ENCODE measurements around the gene SIX5. TPM values are rescaled to one million over a fixed set of nuclear protein-coding genes. Genes with fewer than 3 reads are reported as not detected.

SIX5 gene
- polyA plus RNA-seq, 2 of the 4 experiments (the other 2 are of a cell fraction), result 8.9 to 24.7 TPM

GRCh38 chr19:45730368-45731288 is 38.4 kb downstream of the SIX5 start, which contains the start of gene FBXO46:
Gene FBXO46, minus strand, starts transcription at chr19:45730896. Its CDS starts 17,401 bp downstream, at chr19:45713495.
- H3K27ac ChIP-seq, result peak within 1 kb of the TSS; percentile 92 to 95
- peak; percentile 96 for FAIRE-seq
- CTCF ChIA-PET, result interaction anchor here (0.6 to 3.4 kb wide), 17 partner anchors 9 to 291 kb away, joined by 3 to 24 read pairs (median 4); partner anchors contain the start of genes QPCTL and SIX5
- H3K4me2 ChIP-seq, result peak within 1 kb of the TSS; percentile 87
- 2% methylated on average over 29 of the region's 48 CpGs for WGBS (ENCODE audit: missing lambda C conversion rate)
- H3K4me1 ChIP-seq, result peaks cover 24% of the 10 kb centered on the region
- H3K9me3 ChIP-seq, result no peaks in the 10 kb centered on the region
- peak; percentile 98 to 99 for DNase-seq (ENCODE audit: low read depth in 1 of 2, low spot score in 1 of 2)
- POLR2A ChIA-PET, result interaction anchor here (0.5 to 2.5 kb wide), 7 partner anchors 10 to 70 kb away, joined by 3 to 34 read pairs (median 6); partner anchors contain the start of genes DMPK, QPCTL, SIX5 and SNRPD2
- peak; percentile 98 to 99 for ATAC-seq
- peak within 1 kb of the TSS; percentile 89 for H3K4me3 ChIP-seq
- no peak for TF ChIP-seq ZFP36 (IDR thresholded peaks at IDR 0.05; ENCODE audit: borderline replicate concordance, partially characterized antibody)
- peak; percentile 79; the same call in 1 of the 3 replicates for TF ChIP-seq BCL3 (IDR thresholded peaks at IDR 0.05)
- no peak for TF ChIP-seq KDM1A (IDR thresholded peaks at IDR 0.05; ENCODE audit: low read depth)
- TF ChIP-seq REST (IDR thresholded peaks at IDR 0.05), result no peak
- TF ChIP-seq RNF2 (IDR thresholded peaks at IDR 0.05; ENCODE audit: borderline replicate concordance, low read depth), result no peak
- no peak for TF ChIP-seq MAZ (IDR thresholded peaks at IDR 0.05; ENCODE audit: borderline replicate concordance, low read depth, low read length)
- TF ChIP-seq POLR2AphosphoS2 (conservative IDR thresholded peaks at IDR 0.05; ENCODE audit: low read length), result no peak
- TF ChIP-seq NPAS2 (CRISPR knock-in tag; IDR thresholded peaks at IDR 0.05; ENCODE audit: borderline replicate concordance), result no peak
- TF ChIP-seq PBX3 (IDR thresholded peaks at IDR 0.05), result no peak
- TF ChIP-seq HOXA7 (CRISPR knock-in tag; IDR thresholded peaks at IDR 0.05), result no peak
- no peak for TF ChIP-seq RFX5 (IDR thresholded peaks at IDR 0.05)
- no peak for TF ChIP-seq EP300 (IDR thresholded peaks at IDR 0.05)
- TF ChIP-seq BHLHE40 (IDR thresholded peaks at IDR 0.05; ENCODE audit: low read depth, low read length), result no peak
- TF ChIP-seq FOSB (CRISPR knock-in tag; IDR thresholded peaks at IDR 0.05), result no peak
- TF ChIP-seq NR3C1 (IDR thresholded peaks at IDR 0.05), result no peak
- TF ChIP-seq E2F6 (IDR thresholded peaks at IDR 0.05; ENCODE audit: borderline replicate concordance, low read depth), result no peak; the same call in none of the 2 replicates
- TF ChIP-seq JUN (IDR thresholded peaks at IDR 0.05), result peak in 1 of 2 experiments; percentile 78; a peak in 2 of 5 replicates
- no peak for TF ChIP-seq TP53 (CRISPR knock-in tag; IDR thresholded peaks at IDR 0.05)
- TF ChIP-seq FOXS1 (CRISPR knock-in tag; IDR thresholded peaks at IDR 0.05), result no peak
- TF ChIP-seq PHF8 (IDR thresholded peaks at IDR 0.05; ENCODE audit: borderline replicate concordance, low read depth), result peak; percentile 79
- TF ChIP-seq KDM5A (IDR thresholded peaks at IDR 0.05), result no peak
- peak; percentile 42; the same call in 1 of the 2 replicates for TF ChIP-seq MYC (IDR thresholded peaks at IDR 0.05; ENCODE audit: borderline replicate concordance, low read length)
- TF ChIP-seq RAD21 (conservative IDR thresholded peaks at IDR 0.05 in 1 of 2, IDR thresholded peaks at IDR 0.05 in 1 of 2), result peak; percentile 14 to 23; a peak in 2 of 5 replicates
- no peak for TF ChIP-seq ATOH8 (CRISPR knock-in tag; IDR thresholded peaks at IDR 0.05; ENCODE audit: low read depth)
- TF ChIP-seq CHD2 (IDR thresholded peaks at IDR 0.05; ENCODE audit: low read length, partially characterized antibody), result no peak
- TF ChIP-seq ZSCAN20 (CRISPR knock-in tag; IDR thresholded peaks at IDR 0.05), result no peak
- no peak for TF ChIP-seq RARB (CRISPR knock-in tag; IDR thresholded peaks at IDR 0.05)
- peak; percentile 75 for TF ChIP-seq POLR2A (IDR thresholded peaks at IDR 0.05; ENCODE audit: low read length)
- no peak for TF ChIP-seq HOXB5 (CRISPR knock-in tag; IDR thresholded peaks at IDR 0.05)

All from A549 (cell line).